Measurements from ENCODE around the gene PDE11A. TPM values are rescaled to one million over a fixed set of nuclear protein-coding genes. Genes with fewer than 3 reads are reported as not detected.

Gene PDE11A
- total RNA-seq, 3 donors from 2014 or later: 0.96 to 2.3 (median 2.2) TPM

- intact Hi-C loops (cut with DNase I; ENCODE audit: low total_unique reads): no loop called here
- no peaks in the 10 kb centered on the region for H3K27me3 ChIP-seq
- no peak for TF ChIP-seq POLR2AphosphoS5 (IDR thresholded peaks at IDR 0.05)
- TF ChIP-seq POLR2A (IDR thresholded peaks at IDR 0.05): no peak
- TF ChIP-seq CTCF (IDR thresholded peaks at IDR 0.05): no peak
- no peaks in the 10 kb centered on the region for H3K4me1 ChIP-seq
- H3K9me3 ChIP-seq: no peaks in the 10 kb centered on the region
- no peak overlapping the region for H3K4me3 ChIP-seq
- no peak for DNase-seq (ENCODE audit: low spot score in 2 of 2)
- H3K36me3 ChIP-seq: no peaks in the 10 kb centered on the region
- H3K27ac ChIP-seq: no peak overlapping the region
These were observed 396.8 kb downstream of the PDE11A start for GRCh38 chr2:177675825-177676224.

- intact Hi-C loops (cut with DNase I; ENCODE audit: low total_unique reads): no loop called here
- Histone ChIP-seq H3K36me3 (no peaks in the 10 kb centered on the region), H3K9me3 (no peaks in the 10 kb centered on the region), H3K27me3 (no peaks in the 10 kb centered on the region), H3K27ac (no peak overlapping the region), H3K4me1 (no peaks in the 10 kb centered on the region), H3K4me3 (no peak overlapping the region)
- DNase-seq (ENCODE audit: low spot score in 2 of 2): no peak
- TF ChIP-seq POLR2A (IDR thresholded peaks at IDR 0.05): no peak
- TF ChIP-seq POLR2AphosphoS5 (IDR thresholded peaks at IDR 0.05): no peak
- no peak for TF ChIP-seq CTCF (IDR thresholded peaks at IDR 0.05)
These were observed 397.2 kb downstream of the PDE11A start for GRCh38 chr2:177675350-177675821.

DNA sequence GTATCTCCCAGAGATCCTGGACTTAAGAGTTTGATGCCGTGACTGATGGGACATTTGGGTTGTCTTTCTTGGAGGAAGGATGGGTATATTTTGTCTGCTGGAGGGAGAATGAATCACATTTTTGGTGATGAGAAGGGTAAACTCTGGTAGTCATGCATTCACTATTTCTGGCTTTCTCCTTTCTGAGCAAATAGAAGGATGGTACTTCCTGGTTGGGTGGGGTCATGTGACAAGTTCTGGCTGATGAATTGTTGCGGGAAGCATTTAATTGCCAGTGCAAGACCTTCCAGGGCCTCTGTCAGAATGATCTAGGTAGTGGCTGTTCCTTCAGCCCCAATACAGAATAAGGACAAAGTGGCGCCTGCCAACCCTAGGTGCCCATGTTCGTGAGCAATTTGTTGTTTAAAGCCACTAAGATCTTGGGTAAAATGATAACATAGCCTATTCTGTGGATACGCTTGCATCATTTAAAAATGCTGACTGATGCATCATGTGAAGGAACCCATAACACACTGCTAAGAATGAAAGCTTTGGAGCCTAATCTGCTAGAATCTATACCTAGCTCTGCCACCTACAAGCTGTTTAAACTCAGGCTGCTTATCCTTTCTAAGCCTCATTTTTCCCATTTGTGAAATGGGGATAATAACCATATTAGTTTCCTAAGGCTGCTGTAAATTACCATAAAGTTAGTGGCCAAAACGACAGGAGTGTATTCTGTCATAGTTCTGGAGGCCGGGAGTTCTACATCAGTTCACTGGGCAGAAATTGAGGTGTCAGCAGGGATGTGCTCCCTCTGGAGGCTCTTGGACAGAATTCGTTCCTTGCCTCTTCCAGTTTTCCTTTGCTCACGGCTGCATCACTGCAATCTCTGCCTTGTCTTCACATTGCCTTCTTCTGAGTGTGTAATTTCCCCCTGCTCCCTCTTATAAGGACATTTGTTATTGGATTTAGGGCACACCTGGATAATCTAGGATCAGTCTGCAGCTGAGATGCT lies 398.7 kb downstream of the PDE11A start:
- no peak overlapping the region for H3K27ac ChIP-seq

DNA sequence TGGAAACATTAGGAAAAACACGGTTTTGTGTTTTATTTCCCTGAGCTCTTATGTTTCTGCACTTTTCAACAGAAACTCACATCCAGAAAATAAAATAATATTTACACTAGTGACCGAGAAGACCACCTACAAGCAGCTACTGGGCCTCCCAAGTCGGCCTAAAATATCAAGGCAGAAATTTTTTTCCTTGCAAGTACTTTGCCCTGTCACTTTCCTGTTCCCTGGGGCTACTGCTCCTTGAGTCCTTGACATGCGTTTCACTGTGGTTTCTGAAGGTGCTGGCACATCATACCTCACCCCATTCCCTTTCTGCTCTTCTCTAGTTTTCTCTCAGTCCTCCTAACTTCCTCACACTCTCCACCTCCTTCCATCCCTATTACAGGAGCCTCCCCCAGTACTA lies 400.9 kb downstream of the PDE11A start:
- Histone ChIP-seq H3K27ac (no peak overlapping the region), H3K4me1 (no peaks in the 10 kb centered on the region), H3K36me3 (no peaks in the 10 kb centered on the region), H3K9me3 (no peaks in the 10 kb centered on the region), H3K27me3 (no peaks in the 10 kb centered on the region), H3K4me3 (no peak overlapping the region)
- TF ChIP-seq POLR2A (IDR thresholded peaks at IDR 0.05): no peak
- no peak for TF ChIP-seq CTCF (IDR thresholded peaks at IDR 0.05)
- TF ChIP-seq POLR2AphosphoS5 (IDR thresholded peaks at IDR 0.05): no peak
- intact Hi-C loops (cut with DNase I; ENCODE audit: low total_unique reads): no loop called here
- no peak for DNase-seq (ENCODE audit: low spot score in 2 of 2)

More for the DNA sequence above, 398.7 kb downstream of the PDE11A start:
- Histone ChIP-seq H3K4me1 (no peaks in the 10 kb centered on the region), H3K36me3 (no peaks in the 10 kb centered on the region), H3K27me3 (no peaks in the 10 kb centered on the region), H3K4me3 (no peak overlapping the region), H3K9me3 (no peaks in the 10 kb centered on the region)
- intact Hi-C loops (cut with DNase I; ENCODE audit: low total_unique reads): no loop called here
- no peak for DNase-seq (ENCODE audit: low spot score in 2 of 2)
- TF ChIP-seq POLR2A (IDR thresholded peaks at IDR 0.05): no peak
- TF ChIP-seq CTCF (IDR thresholded peaks at IDR 0.05): no peak
- TF ChIP-seq POLR2AphosphoS5 (IDR thresholded peaks at IDR 0.05): no peak
